Renal cortex interstitium (tissue), 11 donors: Measurements from ENCODE around the gene DALRD3. TPM values are rescaled to one million over a fixed set of nuclear protein-coding genes. Genes with fewer than 3 reads are reported as not detected.

Experiments used
- DNase-seq, 11 donors: peaks; one replicate each; pipeline ENCODE4 v3.0.0-alpha.2; 2013; ENCODE audit warnings: low read depth in 9 of 11, low spot score in 4 of 11; ENCODE audit errors: extremely low read depth in 1 of 11
- polyA plus RNA-seq, 3 donors: library from polyadenylated mRNA; unstranded; fragments of 120-200 nt; gene quantifications; one replicate each; pipeline ENCODE4 v1.2.1, GENCODE V29; 2013; ENCODE audit not compliant: insufficient read length in 3 of 3

The DALRD3 gene
- polyA plus RNA-seq, 3 donors = 72.7 to 78.1 (median 72.7) TPM

DNA sequence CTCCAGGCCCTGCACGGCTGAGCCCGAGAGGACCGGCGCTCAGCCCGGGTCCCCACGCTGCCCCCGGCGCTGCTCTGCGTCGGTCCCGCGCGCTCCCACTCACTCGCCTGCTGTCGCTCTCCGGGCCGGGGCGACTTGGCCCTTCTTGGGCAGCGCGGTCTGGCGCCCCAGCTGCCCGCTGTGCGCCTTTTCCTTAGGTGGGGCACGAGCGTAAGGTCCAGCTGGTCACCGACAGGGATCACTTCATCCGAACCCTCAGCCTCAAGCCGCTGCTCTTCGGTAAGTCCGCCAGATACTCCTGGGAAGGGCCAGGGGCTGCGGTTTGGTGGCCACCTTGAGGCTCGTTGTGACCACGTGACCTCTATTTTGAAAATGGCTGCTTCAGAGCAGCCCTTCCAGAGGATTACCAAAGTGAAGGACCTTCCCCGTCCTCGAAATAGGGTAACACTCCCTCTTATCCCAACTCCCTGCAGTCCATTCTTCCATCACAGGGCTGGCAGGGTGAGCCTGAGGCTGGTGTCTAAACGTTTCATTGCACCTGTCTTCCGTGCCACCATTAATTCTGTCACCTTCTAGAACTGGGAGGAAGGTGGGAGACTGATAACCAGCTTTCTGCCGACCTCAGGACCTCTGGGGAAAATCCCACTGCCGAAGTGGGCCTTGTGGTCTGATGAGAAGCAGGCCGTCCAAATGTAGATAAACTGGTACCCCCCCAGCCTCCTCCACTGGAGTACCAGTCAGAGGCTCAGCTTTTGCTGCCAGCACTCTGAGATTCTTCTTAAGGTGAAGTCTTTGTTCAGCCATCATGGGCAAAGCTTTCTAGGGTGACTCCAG is 27.5 kb downstream of the DALRD3 start:
- DNase-seq = peak in 2 of 11 donors; percentile 15 to 25

DNA sequence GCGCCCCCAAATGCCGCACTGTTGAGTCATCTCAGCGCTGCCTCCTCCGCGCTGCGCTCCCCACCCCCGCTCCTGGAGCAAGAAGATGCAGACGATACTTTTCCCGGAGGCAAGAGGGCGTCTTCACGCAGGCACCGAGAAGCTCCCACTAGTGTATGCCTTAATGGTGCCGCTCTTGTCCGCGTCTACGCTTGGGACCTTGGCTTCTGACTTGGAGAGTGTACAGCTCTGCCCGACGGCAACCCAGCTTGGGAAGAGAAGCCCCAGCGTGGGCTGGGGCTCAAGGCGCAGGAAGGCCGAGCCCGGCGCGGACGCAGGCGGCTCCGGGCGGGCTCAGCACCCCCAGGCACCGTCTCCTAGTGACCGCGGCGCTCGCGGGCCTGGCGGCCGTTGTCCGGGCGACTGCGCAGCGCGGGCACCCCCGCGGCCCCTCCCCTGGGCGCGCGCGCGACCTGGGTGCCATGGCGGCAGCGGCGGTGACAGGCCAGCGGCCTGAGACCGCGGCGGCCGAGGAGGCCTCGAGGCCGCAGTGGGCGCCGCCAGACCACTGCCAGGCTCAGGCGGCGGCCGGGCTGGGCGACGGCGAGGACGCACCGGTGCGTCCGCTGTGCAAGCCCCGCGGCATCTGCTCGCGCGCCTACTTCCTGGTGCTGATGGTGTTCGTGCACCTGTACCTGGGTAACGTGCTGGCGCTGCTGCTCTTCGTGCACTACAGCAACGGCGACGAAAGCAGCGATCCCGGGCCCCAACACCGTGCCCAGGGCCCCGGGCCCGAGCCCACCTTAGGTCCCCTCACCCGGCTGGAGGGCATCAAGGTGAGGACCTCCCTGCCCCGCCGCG is 28.4 kb downstream of the DALRD3 start, which contains the start of gene P4HTM:
Gene P4HTM, plus strand, starts transcription at position 446 of the 840 bp plus-strand sequence. Its CDS starts 16 bp downstream, at position 462.
- DNase-seq = peak in 9 of 11 donors; percentile 73 to 86 (median 84)

DNA sequence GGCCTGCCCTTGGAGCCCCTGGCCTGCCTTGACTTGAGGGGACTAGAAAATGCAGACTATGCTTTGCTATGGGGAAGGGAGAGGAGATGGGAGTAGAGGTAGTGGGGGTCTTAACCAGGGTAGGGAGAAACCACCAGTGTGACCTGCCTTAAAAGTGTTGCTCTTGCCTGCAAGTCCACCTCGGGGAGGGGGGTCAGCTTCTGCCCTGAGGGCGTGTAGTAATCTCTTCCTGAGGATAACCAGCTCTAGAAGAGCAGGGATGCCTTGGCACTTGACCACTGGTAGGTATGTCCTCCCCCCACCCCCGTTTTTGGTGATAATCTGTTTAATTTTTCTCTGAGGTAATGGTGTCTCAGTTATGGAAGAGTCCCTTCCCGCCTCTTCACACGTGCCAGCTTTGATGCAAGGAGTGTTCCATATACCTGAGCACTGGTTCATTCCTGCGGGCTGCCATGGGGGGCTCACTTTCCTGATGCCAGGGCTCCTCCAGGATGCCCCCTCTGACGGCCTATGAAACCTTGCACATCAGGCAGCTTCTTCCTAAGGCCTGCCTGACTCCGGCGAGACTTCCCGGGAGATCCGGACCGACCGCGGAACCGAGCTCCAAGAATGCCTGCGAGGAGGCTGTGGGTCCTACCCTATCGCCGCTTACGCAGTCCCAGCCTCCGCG is 29.1 kb downstream of the DALRD3 start:
- DNase-seq = no peak

DNA sequence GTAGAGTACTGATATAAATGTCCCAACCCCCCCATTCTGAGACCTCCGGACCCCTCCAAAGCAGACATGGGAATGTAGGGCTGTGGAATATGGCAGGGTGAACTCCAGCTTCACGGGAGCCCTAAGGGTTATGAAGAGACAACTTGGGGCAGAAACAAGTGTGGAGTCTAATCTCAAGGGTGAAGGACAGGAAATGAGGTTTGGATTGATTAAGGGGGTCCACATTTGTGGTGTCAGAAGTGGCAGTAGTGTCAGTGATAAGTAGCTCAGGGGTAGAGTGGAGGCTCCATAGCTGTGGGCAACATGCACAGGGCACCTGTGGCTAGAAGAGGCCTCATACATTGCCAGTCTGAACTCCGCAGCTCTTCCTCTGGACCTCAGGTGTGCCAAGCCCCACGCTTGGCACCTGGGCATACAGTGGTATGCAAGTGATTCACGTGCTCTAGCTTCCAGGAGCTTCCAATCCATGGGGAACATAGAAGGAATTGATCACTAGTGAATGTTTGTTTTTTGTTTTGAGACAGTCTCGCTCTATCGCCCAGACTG is 32.5 kb downstream of the DALRD3 start:
- no peak for DNase-seq

DNA sequence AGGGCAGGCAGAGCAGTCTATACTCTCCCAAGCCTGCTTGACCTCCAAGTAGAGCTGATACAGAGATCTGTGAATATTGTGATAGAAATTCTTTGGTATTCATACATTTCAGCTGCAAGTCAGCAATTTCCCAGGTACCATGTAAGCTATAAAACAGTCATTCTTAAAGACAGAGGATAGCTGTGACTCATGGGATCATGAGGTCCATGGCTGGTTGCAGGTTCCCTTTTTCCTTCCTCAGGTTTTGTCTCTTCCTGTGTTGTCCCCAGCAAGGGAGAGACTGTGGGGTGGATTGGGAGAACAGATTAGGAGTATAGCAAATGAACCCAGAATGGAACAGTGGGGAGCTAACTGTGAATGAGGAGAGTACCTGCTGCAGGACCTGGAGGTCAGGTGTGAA is 33.7 kb downstream of the DALRD3 start:
- DNase-seq = no peak

DNA sequence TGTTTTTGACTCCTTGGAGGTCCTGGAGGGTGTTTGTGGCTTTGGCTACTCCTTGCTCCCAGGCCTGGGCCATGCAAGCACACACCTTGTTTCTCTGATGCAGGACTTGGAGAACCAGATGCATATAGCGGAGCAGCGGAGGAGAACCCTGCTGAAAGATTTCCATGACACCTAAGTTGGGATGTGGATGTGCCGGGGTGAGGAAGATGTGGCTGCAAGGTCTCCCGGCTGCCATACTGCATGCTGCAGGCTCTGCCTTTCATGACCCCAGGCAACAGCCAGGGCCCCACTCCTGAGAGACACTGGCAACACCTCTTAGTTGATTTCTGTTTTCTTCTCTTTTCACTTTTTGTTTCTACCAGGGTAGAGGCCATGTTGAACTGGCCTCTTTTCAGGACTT is 35.3 kb downstream of the DALRD3 start:
- no peak for DNase-seq

DNA sequence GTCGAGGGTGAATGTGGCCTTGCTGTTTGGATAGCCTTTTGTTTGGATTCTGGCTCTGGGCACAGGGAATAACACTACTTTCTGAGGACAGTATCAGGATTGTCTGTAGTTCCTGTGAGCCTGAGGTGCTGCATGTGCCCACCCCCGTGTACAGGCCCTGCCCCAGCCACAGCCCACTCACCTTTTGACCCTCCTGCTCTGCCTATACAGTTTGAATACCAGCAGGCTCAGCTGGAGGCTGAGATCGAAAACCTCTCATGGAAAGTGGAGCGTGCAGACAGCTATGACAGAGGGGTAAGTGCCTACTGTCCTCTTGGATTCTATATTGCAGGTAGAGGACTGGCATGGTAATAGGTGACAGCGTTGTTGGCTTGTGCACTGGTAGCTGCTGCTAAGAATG is 35.7 kb downstream of the DALRD3 start:
- no peak for DNase-seq

DNA sequence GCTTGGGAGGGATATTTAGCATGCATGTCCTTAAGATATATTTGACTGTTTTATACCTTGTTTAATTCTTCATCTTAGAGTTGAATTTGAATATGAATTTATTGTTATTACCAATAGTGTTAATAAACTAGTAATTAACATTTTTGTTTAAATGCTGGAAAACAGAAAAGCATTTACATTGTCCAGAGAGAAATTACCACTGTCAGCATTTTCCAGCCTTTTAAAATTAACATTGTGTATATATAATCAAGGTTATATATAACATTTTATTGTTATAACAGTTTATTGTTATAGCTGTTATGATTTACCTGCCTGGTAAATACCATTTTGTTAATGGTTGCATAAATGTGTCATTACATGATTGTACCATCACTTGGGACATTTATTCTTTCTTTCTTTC is 36.4 kb downstream of the DALRD3 start:
- DNase-seq = no peak

DNA sequence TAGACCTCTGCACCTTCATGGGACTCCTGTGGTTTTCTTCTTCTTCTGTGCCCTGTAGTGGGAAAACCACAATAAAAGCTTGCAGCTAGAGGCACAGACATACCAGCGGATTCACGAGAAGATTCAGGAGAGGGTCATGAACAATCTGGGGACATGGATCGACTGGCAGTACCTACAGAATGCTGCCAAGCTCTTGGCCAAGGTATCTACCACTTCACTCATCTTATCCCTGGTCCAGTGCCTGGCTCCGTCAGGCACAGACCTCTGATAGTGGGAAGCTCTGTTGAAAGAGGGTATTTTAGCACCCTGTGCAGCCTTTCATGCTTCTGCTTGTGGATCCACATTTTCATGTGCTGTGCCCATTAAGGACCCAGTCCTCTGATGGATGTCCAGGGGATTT is 38.1 kb downstream of the DALRD3 start:
- no peak for DNase-seq

DNA sequence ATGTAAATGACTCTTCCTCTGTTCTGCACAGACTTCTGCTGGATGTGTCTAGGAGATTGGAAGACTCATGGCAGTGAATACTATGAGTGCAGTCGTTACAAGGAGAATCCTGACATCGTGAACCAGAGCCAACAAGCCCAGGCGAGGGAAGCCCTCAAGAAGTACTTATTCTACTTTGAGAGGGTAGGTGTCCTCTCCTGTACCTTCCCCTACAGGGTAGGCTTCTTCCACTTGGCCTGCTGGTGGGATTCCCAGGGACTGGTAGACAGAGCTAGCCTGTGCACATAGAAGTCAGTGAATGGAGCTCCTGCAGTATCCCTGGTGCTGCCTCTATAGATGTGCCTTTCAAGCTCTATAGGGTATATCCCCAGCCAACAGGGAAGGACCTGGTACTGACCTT is 38.9 kb downstream of the DALRD3 start:
- DNase-seq = no peak

DNA sequence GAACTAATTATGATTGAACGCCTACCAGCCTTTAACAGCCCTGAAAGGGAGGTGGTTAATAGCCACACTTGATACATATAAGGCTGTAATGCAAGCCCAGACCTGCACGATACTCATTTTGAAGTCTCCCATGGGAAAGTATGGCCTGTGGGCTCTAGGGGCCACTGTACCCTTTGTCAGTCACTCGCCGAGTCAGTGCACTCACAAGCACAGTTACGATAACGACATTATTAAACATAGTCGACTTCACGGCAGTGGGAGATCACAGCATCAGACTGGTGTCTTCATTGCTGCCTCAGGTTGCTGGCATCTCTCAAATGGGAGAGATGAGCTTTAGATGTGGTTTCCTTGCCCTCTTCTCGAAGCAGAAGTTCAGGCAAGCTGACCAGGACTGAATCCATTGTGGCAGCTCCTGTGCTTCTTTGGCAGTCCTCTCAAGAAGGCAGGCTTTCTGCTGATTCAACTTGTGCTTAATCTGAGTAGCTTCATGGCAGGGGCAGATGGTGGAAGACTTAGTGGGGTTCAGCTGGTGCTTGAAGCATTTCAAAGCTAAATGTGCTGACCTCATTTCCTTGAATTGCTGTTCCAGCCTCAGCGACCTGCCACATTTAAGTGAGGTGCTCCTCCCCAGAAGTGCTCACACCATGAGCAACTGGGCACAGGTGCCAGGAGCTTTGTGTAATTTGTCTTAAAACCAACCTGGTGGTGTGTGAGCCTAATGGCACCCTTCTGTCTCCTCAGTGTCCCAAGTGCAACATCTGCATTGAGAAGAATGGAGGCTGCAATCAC is 44.1 kb downstream of the DALRD3 start:
- no peak for DNase-seq

DNA sequence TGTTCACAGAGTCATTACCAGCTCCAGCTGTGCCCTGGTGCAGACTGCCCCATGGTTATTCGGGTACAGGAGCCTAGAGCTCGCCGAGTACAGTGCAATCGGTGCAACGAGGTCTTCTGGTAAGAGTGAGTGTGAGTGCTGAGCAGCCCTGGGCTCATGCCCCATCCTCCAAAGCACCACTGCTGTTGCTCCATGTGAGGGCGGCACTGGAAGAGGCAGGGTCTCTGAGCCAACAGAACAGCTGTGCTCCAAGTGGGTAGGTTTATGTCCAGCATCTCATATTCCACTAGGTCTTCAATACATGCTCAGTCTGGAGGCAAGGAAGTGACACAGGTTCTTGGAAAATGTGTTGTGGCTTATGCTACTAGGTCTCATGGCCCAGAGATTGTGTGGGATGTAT is 47.8 kb downstream of the DALRD3 start:
- no peak for DNase-seq

DNA sequence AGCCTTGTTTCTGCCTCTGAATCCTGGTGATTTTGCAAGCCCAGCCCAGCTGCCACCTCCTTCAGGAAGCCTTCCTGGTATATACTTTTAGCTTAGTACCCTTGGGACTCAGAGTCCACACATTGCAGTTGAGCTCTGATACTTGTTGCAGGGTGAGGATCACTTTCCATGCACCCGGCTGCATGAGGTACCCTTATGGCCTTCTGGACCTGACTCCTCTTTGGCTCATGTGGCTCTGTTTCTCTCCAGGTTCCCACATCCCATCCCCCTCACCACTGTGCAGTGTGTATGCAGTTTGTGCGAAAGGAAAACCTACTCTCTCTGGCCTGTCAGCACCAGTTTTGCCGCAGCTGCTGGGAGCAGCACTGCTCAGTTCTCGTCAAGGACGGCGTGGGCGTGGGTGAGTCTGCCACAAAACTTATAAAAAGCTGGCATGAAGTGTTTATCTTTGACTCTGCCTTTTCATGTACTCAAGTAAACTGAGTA is 51.5 kb downstream of the DALRD3 start:
- DNase-seq = no peak

DNA sequence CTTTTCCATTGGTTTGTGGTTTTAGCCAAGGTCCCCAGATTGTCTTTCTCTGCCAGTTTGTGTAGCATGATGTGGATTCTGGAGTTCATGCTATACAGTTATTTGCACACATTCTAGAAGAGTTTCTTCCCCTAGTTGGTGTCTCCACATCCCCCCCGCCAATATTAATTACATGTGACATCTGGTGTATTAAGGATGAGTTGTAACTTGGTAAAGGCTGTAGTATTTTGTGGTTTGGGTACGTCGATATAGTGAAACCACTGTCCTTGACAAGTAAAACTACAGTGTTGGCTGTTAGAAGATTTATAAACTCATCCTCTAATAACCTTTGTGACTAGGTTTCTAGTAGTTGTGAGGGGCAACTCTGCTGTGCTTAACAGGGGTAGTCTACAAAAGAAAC is 52.0 kb downstream of the DALRD3 start:
- no peak for DNase-seq

Other genes with a start within 250 kb of the DALRD3 start
- gene PRKAR2A, start 170.7 kb downstream of the DALRD3 start, polyA plus RNA-seq = 10 to 100 TPM; 40.0 to 49.8 (median 47.0) TPM
- gene SLC25A20, start 119.7 kb downstream of the DALRD3 start, polyA plus RNA-seq = 10 to 100 TPM; 14.1 to 22.4 (median 21.2) TPM
- 10 to 100 TPM; 68.6 to 98.2 (median 71.4) TPM for gene ARIH2, start 99.7 kb downstream of the DALRD3 start, polyA plus RNA-seq
- 10 to 100 TPM; 36.5 to 52.1 (median 48.5) TPM for gene P4HTM, start 28.3 kb downstream of the DALRD3 start, polyA plus RNA-seq
- gene WDR6, start 11.2 kb downstream of the DALRD3 start, polyA plus RNA-seq = 100 to 1,000 TPM; 192 to 229 (median 222) TPM
- gene NDUFAF3, start 3.5 kb upstream of the DALRD3 start, polyA plus RNA-seq = 10 to 100 TPM; 53.6 to 79.9 (median 69.9) TPM
- 100 to 1,000 TPM; 216 to 230 (median 219) TPM for gene IMPDH2, start 10.8 kb upstream of the DALRD3 start, polyA plus RNA-seq
- gene QRICH1, start 75.5 kb upstream of the DALRD3 start, polyA plus RNA-seq = 10 to 100 TPM; 82.2 to 93.0 (median 88.0) TPM
- 100 to 1,000 TPM; 289 to 321 (median 300) TPM for gene QARS1, start 86.2 kb upstream of the DALRD3 start, polyA plus RNA-seq
- gene USP19, start 102.2 kb upstream of the DALRD3 start, polyA plus RNA-seq = 10 to 100 TPM; 56.2 to 62.6 (median 60.1) TPM
- 100 to 1,000 TPM; 357 to 459 (median 441) TPM for gene LAMB2, start 114.5 kb upstream of the DALRD3 start, polyA plus RNA-seq
- gene CCDC71, start 147.8 kb upstream of the DALRD3 start, polyA plus RNA-seq = 10 to 100 TPM; 20.2 to 30.2 (median 24.3) TPM
- 10 to 100 TPM; 38.9 to 45.9 (median 40.0) TPM for gene KLHDC8B, start 153.0 kb upstream of the DALRD3 start, polyA plus RNA-seq